NCI-H1694 treated with DMSO at 0.1 percent for 48 hours (cell line): ENCODE measurements around the gene C1orf105.

Experiments
- DNase-seq: peaks from one replicate; lab custom pipeline; 2025; lab: John Stamatoyannopoulos, UW

The C1orf105 gene

DNA sequence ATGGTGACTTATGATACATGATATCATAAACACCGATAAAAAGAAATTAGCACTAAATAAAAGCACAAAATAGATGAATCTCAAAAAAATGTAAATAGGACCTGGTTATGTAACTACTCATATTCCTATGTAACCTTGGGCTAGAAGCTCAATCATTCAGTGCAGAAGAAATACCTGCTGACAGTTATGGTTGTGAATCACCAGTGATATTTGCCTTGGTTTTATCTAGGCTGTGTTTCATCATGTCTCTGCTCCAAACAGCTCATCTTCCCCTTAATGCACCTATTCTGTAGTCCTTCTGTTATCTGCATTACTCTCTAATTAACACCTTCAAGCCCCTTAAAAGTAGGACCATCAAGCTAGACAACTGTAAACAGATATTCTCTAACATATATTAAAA lies 39.7 kb downstream of the C1orf105 start:
- no peak for DNase-seq

DNA sequence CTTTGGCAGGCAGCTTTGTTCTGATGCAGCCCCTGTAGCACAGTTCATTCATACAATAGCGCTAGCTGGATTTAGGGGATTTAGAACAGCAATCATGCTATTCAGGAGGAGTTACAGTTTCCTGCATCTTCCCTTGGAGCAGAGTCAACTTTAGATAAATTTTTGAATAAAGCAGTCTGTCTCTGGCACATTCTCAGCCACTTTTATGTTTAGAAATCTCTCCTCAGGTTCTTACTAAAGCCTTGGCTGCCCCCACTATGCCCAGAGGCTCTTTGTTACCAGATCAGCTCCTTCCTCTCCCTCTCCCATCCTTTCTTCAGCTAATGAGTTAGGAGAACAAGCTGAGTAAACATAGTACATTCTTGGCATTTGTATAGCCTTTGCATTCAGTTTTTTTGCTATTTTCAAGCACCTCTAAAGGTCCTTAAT lies 40.4 kb downstream of the C1orf105 start:
- DNase-seq: no peak

DNA sequence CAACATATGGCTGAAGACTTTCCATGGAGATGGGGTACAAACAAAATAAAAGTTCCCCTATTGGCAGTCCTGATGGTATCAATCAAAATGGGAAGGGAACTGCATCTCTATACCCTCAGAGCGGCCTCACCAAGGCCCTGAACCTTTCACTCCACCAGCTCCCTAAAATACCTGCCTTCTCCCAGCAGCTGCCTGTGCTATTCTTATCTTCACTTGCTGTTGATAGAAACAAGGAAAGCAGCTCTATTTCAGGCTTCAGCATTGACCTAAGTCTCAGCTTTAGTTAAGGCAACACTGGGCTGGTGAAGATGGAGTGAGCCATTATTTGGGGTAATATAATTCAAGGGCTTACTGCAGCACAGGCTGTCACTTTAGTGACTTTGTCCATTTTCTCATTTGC lies 45.1 kb downstream of the C1orf105 start:
- DNase-seq: no peak

DNA sequence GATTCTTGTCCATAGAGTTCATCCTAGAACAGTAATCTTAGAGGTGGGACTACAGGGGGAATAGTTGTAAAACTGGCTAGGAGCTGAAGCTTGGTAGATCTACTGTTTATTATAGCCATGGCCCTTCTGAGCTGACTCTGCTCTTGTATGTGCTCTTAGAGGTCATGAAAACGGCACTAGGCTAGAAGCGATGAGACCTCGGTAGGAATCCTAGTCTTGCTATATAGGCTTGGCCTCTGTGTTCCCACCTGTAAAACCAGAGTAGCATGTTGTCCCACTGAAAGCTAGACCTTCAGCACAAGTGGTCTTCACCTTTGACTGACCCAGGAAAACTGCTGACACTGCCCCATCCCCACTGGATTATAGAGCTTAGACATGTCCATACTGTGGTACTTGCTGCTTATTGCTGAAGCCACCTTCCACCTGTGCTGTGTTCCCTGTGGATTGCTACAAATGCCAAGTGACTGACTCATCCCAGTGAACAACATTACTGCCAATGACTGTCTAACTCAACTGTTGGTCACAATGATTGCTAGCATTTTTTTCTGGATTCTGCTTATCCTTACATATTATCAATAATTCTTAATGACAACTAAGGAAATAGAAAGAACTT lies 46.4 kb downstream of the C1orf105 start:
- no peak for DNase-seq

DNA sequence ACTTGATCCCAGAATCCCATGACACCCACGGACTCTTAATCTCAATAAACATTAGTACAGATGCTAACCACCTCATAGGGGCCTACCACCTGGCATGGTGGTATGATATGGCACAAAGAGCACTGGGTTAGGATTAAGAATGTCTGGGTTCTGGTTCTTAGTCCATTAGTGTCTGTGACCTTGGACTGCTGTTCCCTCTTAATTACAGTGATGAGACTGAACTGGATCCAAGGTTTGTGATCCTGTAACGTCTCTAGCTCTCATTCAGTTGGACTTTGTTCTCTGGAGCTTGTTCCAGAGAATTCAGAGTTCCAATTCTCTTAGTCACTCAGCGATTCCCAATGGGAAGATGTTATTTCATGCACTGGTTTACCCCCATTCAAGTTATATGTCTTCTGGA lies 47.0 kb downstream of the C1orf105 start:
- no peak for DNase-seq

- DNase-seq: no peak
These were observed 47.8 kb downstream of the C1orf105 start for GRCh38 chr1:172468296-172468695.

- no peak for DNase-seq
These were observed 49.2 kb downstream of the C1orf105 start for GRCh38 chr1:172469717-172470116.

DNA sequence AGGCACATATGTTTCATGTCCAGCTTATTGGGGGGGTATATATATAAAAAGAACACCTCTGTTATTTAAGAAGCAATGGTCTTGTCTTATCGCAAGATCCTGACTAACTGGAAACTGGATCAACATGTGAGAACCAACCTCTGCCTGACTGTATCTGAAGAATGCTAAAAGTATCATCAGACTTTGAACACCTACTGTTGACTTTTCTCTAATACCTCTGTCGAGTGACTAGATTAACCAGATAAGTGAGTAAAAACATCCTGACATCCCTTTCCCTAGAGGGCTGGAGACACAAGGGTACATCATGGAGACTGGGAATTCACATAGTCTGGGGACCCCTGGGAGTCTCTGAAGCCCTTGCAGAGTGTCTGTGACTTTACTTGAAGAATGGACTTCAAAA lies 49.7 kb downstream of the C1orf105 start:
- DNase-seq: no peak

- DNase-seq: no peak
These were observed 51.2 kb downstream of the C1orf105 start for GRCh38 chr1:172471666-172472065.

DNA sequence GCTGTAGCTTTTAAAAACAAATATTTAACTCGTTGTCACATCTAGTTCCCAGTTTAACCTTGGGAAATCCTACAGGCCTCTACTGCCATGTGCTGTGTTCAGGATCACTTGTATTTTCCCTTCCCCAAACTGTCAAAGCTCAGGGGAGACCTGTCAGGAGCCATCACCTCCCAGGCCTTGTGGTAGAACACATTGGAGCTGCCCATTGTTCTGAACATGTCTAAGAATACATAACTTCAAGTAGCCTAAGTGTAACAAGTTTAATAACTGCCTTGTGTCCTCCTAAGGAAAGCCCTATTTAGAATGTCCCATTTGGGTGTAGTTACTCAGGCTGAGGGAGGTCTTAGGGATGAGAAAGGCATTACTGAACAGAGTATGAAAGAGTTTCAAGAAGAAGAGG lies 52.0 kb downstream of the C1orf105 start:
- DNase-seq: no peak

GRCh38 chr1:172473302-172473701 lies 52.8 kb downstream of the C1orf105 start:
- no peak for DNase-seq

DNA sequence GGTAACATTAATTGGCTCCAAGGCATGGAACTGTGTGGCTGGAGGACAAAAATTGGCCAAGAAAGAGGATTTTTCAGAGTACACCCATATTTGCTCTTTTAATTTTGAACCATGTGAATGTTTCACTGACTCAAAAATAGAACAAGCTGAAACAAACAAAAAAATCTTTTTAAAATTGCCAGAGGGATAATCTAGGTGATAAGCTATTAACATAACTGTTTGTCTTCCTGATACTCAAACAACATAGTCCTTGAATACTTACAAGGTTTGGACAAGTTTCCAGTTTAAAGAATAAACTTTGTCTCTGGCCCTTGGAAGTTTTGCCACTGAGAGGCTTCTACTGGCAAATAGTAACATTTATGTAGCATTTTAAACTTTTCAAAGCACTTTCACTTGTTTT lies 53.4 kb downstream of the C1orf105 start:
- no peak for DNase-seq

GRCh38 chr1:172476218-172476811 lies 55.8 kb downstream of the C1orf105 start:
- DNase-seq: no peak

GRCh38 chr1:172477216-172477615 lies 56.7 kb downstream of the C1orf105 start:
- DNase-seq: no peak

- DNase-seq: no peak
These were observed 57.3 kb downstream of the C1orf105 start for GRCh38 chr1:172477741-172478140.

GRCh38 chr1:172478485-172478884 lies 58.0 kb downstream of the C1orf105 start:
- no peak for DNase-seq

DNA sequence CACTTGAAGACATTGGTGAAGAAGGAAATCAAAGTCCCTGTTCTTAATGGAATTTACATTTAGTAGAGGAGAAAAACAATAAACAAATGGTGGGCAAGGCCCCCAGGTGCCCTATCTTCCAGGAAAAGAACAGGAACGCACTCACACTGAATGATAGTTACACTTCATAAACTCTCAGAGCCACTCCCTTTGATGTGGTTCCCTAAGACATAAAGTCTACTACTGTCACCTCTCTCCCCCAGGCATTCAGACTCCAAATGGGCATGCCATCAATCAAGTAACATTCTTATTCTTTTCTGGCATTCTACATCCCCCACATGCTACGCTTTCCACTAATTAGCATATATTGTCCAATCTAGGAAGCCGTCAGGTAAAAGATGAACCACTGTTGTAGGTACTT lies 59.9 kb downstream of the C1orf105 start:
- no peak for DNase-seq

DNA sequence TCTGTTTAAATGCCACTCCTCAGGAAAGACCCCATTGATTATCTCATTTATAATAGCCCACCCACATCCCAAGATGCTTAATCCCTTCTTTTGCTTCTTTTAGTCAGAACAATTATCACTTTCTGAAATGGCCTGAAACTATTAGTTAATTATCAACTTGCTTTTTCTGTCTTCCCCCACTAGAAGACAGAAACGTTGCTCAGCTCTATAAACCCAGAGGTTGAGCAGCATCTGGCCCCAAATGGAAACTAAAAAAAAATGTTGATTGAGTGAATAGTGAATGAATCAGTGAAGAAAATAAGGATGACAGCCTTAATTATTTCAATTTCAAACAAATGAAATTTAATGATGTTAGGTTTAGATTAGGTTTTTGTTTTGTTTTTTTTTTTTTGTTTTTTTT lies 61.6 kb downstream of the C1orf105 start:
- no peak for DNase-seq

- no peak for DNase-seq
These were observed 63.0 kb downstream of the C1orf105 start for GRCh38 chr1:172483448-172483847.

- no peak for DNase-seq
These were observed 63.8 kb downstream of the C1orf105 start for GRCh38 chr1:172484252-172484651.

DNA sequence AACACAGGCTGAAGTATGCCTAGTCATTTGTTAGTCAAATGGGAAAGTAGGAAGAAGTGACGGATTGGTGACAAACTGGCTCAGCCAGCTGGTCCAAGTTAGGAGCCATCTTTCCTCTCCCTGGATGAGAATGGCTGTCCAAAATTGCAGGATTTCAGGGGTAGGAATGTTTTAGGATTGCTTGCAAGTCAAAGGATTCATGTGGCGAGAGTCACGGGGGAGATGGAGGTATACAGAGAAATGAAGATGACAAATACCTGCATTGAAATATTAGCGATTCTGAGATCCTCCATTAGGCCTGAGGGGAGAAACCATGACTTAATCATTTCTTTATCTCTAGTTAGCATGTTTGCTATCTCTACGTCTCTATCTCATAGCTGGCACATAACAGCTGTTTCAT lies 65.1 kb downstream of the C1orf105 start:
- DNase-seq: no peak

DNA sequence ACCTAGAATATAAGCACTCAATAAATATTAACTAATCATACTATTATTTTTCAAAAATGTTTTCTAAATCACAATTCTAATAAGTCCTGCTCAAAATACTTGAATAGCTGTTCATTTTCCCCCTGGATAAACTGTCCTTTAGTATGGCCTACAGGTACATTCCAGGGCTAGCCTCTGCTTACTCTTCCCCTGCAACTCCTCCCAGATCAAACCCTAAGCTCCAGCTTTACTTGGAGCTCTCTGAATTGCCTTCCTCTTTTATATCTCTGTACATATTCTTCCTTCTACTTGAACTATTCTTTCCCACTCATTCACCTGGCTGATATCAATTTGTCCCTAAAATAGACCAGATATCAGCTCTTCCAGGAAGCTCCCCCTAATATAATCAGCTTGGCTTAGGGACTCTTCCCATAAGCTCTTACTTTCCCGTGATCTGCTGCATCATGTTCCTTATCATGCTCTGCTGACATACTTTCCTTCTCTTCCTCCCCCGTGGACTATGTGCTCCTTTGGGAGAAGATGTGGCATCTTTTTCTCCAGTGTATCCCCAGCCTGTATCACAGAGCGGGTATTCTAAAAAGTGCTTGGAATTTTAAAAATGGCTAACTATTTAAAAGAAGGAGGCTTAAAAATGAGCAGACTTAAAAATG lies 66.4 kb downstream of the C1orf105 start:
- DNase-seq: no peak

- DNase-seq: no peak
These were observed 67.1 kb downstream of the C1orf105 start for GRCh38 chr1:172487550-172487949.

GRCh38 chr1:172488393-172488792 lies 67.9 kb downstream of the C1orf105 start:
- no peak for DNase-seq
